ENCODE data around the gene LRMDA.

LRMDA gene

GRCh38 chr10:76302961-76303630 lies 871.7 kb downstream of the LRMDA start:
- DNase-seq: no peak

- no peak for DNase-seq
Observed at GRCh38 chr10:76303682-76304316, 872.4 kb downstream of the LRMDA start.

GRCh38 chr10:76305930-76306615 lies 874.6 kb downstream of the LRMDA start:
- no peak for DNase-seq

- DNase-seq: no peak
Observed at GRCh38 chr10:76306856-76307255, 875.4 kb downstream of the LRMDA start.

GRCh38 chr10:76309070-76309469 lies 877.6 kb downstream of the LRMDA start:
- no peak for DNase-seq

GRCh38 chr10:76309741-76310587 lies 878.5 kb downstream of the LRMDA start:
- no peak for DNase-seq

- no peak for DNase-seq
Observed at GRCh38 chr10:76310588-76311080, 879.2 kb downstream of the LRMDA start.

- DNase-seq: no peak
Observed at GRCh38 chr10:76311752-76312636, 880.6 kb downstream of the LRMDA start.

DNA sequence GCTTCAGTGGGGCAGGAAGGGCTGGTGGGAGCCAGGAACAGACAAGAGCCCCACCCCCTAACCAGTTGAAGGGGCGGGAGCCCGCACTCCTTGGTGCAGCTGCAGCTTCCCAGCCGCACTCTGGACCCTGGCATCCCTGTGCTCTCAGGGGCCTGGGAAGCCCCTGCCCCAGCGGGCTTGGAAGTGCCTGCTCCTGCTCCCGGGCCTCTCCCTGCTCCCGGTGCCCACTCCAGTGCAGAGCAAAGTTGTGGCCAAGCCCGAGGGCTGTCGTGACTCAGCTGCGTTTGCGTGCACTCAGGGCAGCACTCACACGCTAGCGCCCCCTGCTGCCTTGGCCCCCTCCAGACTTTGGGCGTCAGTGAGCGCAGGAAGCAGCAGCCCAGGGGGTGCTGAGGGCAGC lies 883.8 kb downstream of the LRMDA start:
- DNase-seq: no peak

DNA sequence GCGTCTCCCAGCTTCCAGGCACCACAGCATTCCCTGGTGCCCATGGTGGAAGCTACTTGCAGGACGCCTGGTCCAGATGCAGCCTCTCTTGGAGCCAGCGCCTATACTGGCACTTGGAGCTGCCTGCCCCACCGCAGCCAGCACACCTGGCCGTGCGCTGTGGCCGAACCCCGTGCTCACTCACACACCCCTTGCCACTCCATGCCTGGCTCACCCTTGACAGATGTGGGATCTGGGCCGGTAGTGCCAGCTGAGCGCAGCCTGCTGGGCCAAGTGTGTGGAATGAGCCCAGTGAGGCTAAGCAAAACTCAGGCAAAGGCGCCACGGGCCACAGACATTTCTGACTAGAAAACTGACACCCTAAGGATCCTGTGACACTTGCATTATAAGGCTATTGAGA lies 884.8 kb downstream of the LRMDA start:
- DNase-seq: no peak

- DNase-seq: no peak
Observed at GRCh38 chr10:76317078-76317477, 885.7 kb downstream of the LRMDA start.

GRCh38 chr10:76318211-76318610 lies 886.8 kb downstream of the LRMDA start:
- no peak for DNase-seq

GRCh38 chr10:76319661-76320060 lies 888.2 kb downstream of the LRMDA start:
- no peak for DNase-seq

GRCh38 chr10:76324283-76324682 lies 892.9 kb downstream of the LRMDA start:
- no peak for DNase-seq

DNA sequence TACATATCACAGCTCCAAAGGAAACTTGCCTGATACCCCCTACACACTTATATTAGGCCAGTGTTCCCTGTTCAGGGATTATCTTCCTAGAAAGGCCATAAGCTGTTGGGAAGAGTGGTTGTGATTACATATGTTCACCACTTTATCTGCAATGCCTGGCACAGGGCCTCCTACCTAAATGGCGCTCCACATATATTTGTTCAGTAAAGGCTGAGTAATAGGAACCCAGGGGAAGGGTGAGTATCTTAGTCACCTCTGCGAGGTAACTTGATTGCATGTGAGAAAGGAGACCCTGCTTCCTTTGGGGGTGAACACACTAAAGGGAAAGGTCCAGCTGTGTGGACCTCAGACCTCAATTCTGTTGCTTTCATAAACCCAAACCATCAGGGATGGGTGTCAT lies 896.0 kb downstream of the LRMDA start:
- no peak for DNase-seq

- DNase-seq: no peak
Observed at GRCh38 chr10:76328348-76328747, 896.9 kb downstream of the LRMDA start.

GRCh38 chr10:76329891-76330575 lies 898.6 kb downstream of the LRMDA start:
- no peak for DNase-seq

DNA sequence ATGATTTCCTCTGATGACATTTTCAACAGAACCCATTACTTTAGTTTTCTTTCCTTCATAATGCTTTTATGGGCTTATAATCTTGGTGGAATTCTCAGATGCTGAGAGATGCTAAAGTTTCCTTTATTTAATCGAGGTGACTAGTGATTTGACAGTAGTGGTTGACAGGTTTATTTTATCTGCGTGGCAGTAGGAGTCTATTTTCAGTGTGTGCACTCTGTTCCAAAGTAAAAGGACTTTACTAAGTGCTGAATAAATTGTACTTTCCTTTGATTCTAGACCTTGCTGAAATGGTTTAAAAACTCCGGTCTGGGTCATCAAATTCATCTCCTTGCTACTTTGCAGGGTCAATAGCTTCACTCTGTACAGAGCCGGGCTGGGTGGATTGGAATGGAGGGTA lies 900.3 kb downstream of the LRMDA start:
- no peak for DNase-seq

GRCh38 chr10:76333326-76333725 lies 901.9 kb downstream of the LRMDA start:
- DNase-seq: no peak

GRCh38 chr10:76333796-76334195 lies 902.4 kb downstream of the LRMDA start:
- DNase-seq: no peak

DNA sequence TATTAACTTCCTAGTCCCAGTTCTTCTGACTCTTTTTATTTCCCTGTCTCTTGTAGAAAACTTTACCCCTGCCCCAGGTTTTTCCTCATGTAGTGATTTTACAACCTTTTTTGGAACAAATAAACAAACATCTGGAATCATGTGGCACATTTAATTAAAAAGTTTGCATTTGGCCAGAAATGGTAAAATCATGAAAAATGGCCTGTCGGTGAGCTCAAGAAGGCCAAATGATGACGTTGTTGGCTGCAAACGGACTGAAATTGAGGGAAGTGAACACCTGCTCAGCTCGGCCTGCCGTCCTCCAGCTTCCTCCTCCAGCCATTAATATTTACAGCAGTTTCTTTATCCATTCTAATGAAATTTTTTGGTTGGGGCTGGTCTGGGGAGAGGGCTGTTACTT lies 902.8 kb downstream of the LRMDA start:
- no peak for DNase-seq

Measured in DMS79 (cell line).